ENCODE data around the gene MYL6. TPM values are rescaled to one million over a fixed set of nuclear protein-coding genes. Genes with fewer than 3 reads are reported as not detected.

MYL6 gene
- total and polyA plus RNA-seq, 9 of the 15 experiments (the other 6 are each of a cell fraction or from before 2014, with no cell fraction given) = 557 to 1,664 (median 958) TPM

GRCh38 chr12:56152132-56152755 is 5.9 kb upstream of the MYL6 start, which contains the start of gene MYL6B (continued):
- peak; percentile 88 for TF ChIP-seq ZBTB40 (IDR thresholded peaks at IDR 0.05)
- TF ChIP-seq ZBTB40 (CRISPR knock-in tag; IDR thresholded peaks at IDR 0.05) = no peak
- peak; percentile 89 for TF ChIP-seq POLR2G (IDR thresholded peaks at IDR 0.05; ENCODE audit: low read depth, low read length)
- no peak for TF ChIP-seq ZZZ3 (IDR thresholded peaks at IDR 0.05)
- peak; percentile 70 for TF ChIP-seq TFAP4 (CRISPR knock-in tag; IDR thresholded peaks at IDR 0.05; ENCODE audit: borderline replicate concordance)
- TF ChIP-seq SAFB (IDR thresholded peaks at IDR 0.05; ENCODE audit: borderline replicate concordance, low read depth, low read length) = no peak
- no peak for TF ChIP-seq FOS (IDR thresholded peaks at IDR 0.05; ENCODE audit: extremely low read depth, insufficient read length)
- no peak for TF ChIP-seq HNRNPK (IDR thresholded peaks at IDR 0.05; ENCODE audit: low read depth, low read length, poor library complexity, severe bottlenecking)
- TF ChIP-seq CTBP1 (IDR thresholded peaks at IDR 0.05; ENCODE audit: borderline replicate concordance) = 0 out of 2 replicates have a peak, but pooled peaks have one; percentile 52
- TF ChIP-seq SAFB2 (IDR thresholded peaks at IDR 0.05; ENCODE audit: borderline replicate concordance, low read depth, low read length, severe bottlenecking) = no peak
- TF ChIP-seq NELFE (IDR thresholded peaks at IDR 0.05; ENCODE audit: insufficient read depth, insufficient read length) = no peak
- no peak for TF ChIP-seq CBX5 (IDR thresholded peaks at IDR 0.05; ENCODE audit: borderline replicate concordance, low read depth)
- TF ChIP-seq MAX (CRISPR knock-in tag; IDR thresholded peaks at IDR 0.05) = 0 out of 2 replicates have a peak, but pooled peaks have one; percentile 5
- 0 out of 2 replicates have a peak, but pooled peaks have one; percentile 20 for TF ChIP-seq ZBTB1 (CRISPR knock-in tag; IDR thresholded peaks at IDR 0.05; ENCODE audit: borderline replicate concordance, low read depth)
- TF ChIP-seq PRMT5 (CRISPR knock-in tag; IDR thresholded peaks at IDR 0.05) = no peak
- TF ChIP-seq TRIM24 (IDR thresholded peaks at IDR 0.05) = no peak; a peak in 1 of 4 replicates
- TF ChIP-seq PCBP1 (IDR thresholded peaks at IDR 0.05; ENCODE audit: low read depth, low read length, poor library complexity, severe bottlenecking) = peak; percentile 48
- peak; percentile 49 to 56 for TF ChIP-seq NRF1 (conservative IDR thresholded peaks at IDR 0.05 in 1 of 2, IDR thresholded peaks at IDR 0.05 in 1 of 2)
- TF ChIP-seq THRAP3 (IDR thresholded peaks at IDR 0.05; ENCODE audit: borderline replicate concordance) = no peak

Data from K562 (cell line).